GM18861 (cell line): ENCODE data around the gene F13B.
"Not testable (repeated sequence)": the region's sequence is repeated elsewhere in the genome, so short reads cannot be mapped to it uniquely, and the experiment has no call there.

Experiments
- ATAC-seq: cut with Tn5 transposase; IDR thresholded peaks from one replicate; pipeline ENCODE4 v1.9.1; 2021; ENCODE audit not compliant: unreplicated experiment

F13B gene

DNA sequence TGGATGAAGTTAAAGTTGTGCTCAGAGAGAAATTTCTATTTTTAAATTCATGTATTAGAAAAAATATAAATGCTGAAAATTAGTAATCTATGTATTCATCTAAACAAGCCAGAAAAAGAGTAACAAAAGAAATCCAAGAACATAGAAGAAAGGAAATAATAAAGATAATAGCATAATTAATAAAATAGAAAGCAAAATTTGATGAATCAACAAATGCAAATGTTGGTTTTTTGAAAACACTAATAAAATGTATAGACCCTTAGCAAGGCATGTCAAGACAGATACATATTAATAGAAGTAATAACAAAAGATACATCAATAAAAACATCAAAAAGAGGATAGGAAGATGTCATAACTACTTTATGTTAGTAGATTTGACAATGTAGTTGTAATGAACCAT is 18.0 kb downstream of the F13B start:
- ATAC-seq, result no peak

DNA sequence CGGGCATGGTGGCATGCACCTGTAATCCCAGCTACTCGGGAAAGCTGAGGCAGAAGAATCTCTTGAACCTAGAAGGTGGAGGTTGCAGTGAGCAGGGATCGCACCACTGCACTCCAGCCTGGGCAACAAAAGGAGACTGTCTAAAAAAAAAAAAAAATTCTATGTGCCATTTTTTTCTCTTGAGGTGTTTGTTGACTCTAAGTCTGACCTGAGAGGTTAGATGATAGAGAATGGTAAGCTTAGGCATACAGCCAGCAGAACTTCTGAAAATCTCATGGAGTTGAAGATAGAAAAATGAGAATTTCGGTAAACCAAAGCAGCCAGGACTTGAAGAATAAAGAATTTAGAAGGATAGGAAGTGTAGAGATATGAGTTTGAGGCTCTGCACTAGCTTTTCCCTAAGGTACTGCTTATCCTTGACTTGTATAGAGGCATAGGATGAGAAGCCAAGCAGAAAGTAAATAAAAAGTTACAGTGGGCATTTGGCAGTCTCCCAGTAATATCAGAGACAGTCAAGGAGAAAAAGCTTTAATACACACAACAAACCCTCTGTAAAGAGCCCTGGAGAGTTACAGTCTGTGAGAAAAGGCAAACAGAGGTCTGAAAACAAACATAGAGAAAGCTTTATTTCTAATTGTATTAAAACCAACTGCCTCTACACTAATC is 24.3 kb downstream of the F13B start:
- no peak for ATAC-seq

DNA sequence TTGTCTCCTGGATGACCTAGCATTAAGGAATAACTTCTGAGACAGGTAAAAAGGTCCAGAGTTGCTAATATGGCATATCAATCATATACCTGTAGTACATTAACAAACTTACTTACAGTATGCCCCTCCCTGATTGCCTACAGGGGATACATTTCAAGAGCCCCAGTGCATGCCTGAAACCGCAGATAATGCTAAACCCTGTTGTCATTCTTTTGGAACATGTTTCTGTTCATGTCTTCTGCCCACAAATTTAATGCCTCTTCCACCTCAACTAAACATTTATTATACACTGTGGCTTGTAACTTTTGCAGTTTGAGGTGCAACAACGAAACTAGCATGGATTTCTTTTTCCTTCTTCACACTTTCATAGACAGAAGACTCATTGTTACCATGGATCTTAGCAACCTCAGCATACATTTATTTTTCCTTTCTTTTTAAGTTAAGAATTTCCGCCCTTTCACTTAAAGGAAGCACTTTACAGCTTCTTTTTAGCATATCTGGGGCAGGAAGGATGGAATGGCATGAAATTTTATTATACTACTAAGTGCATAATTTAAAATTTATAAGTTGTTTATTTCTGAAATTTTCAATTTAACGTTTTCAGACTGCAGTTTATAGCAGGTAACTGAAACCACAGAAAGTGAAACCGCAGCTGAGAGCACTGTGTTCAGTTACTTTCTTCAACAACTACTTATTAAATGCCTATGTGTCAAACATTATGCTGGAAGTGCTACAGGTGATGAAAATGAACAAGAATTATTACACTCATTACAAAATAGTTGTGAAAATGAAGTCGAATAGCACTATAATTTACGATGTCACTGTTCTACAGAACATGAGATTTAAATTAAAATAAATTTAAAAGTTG is 25.3 kb downstream of the F13B start:
- ATAC-seq, result peak; percentile 75

DNA sequence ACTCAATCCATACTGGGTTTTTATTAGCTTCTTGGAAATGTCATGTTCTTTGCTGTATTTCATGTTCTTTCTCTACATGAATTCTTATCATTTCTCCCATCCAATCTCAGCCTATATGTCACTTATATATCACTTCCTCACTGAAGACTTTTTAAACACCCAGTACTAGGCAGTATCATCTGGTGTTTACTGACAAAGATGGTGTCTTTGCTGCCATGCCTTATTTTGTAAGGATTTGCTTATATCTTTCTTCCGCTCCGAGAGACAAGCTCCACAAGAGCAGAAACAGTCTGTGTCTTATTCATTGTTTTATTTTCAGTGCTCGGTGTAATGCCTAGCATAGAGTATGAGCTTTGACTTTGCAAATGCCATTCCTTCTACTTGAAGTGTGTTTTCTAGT is 30.2 kb downstream of the F13B start:
- no peak for ATAC-seq

DNA sequence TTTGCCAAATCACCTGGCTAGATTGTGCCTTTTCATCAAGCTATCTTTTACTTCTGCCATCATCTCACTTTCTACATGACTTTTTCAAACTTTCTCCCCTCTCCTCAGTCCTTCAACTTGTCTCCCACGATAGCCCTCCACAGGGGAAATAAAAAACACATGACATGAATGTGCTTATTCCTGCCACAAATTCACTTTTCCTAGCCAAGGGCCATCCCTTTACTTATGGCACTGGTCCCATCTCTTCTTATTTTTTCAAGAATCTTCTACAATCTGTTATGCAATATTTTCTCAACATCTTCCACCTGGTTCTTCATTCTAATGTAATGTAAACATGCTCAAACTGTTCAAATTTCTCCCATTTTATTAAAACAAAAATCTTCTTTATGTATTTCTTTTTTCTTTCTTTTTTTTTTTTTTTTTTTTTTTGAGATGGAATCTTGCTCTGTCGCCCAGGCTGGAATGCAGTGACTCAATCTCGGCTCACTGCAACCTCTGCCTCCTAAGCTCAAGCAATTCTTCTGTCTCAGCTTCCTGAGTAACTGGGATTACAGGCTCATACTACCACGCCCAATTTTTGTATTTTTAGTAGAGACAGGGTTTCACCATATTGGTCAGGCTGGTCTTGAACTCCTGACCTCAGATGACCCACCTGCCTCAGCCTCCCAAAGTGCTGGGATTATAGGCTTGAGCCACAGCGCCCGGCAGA is 32.3 kb downstream of the F13B start:
- not testable (repeated sequence) for ATAC-seq

DNA sequence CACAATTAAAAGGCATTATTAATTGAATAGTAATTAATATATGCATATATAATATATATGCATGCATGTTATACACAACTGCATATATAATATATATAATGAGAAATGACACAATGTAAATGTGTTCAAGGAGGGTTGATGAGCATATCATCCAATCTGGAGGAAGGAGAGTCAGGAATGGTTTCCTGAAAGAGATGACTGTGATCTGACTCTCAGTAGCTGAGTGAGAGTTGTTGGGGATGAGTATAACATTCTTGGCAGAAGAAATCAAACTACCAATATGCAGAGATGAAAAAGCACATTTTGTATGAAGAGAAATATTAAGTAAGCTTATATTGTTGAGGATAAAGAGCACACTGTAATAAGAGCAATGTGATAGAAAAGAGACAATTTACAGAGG is 37.3 kb downstream of the F13B start:
- ATAC-seq, result no peak

DNA sequence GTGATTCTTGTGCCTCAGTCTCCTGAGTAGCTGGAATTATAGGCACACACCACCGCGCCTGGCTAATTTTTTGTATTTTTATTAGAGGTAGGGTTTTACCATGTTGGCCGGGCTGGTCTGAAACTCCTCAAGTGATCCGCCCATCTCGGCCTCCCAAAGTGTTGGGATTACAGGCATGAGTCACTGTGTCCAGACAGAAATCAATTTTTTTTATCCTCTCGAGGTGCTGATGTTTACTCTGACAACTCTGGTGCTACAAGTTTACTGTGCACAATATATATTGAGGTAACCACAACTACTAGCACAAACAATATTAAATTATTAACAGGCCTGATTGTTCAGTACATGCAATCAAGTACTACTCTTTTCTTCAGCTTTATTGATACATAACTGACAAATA is 39.7 kb downstream of the F13B start:
- no peak for ATAC-seq

DNA sequence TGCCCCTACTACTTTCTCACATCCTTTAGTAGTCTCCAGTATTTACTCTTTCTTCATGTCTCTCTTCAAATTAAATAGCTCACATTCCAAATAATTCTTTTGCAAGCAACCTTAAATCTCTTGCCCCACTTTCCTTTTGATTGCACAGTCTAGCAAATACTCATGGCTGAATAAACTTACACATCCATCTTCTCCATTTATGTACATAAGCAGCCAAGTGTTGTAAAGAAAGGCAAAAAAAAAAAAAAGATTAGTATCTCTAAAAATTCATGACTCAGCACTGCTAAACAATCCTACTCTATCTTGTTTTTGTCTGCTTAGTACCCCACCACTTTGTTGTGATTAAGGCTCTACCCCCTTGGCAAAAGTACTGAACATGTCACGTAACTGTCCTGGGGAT is 42.6 kb downstream of the F13B start:
- ATAC-seq, result no peak

DNA sequence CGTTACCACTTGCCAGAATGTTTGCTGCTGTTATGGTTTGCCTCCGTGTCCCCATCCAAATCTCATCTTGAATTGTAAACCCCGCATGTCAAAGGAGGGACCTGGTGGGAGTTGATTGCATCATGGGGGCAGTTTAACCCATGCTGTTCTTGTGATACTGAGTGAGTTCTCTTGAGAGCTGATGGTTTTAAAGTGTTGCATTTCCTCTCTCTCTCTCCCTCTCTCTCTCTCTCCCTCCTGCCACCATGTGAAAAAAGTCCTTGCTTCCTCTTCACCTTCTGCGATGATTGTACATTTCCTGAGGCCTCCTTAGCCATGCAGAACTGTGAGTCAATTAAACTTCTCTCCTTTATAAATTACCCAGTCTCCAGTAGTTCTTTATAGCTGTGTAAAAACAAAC is 45.3 kb downstream of the F13B start:
- no peak for ATAC-seq

DNA sequence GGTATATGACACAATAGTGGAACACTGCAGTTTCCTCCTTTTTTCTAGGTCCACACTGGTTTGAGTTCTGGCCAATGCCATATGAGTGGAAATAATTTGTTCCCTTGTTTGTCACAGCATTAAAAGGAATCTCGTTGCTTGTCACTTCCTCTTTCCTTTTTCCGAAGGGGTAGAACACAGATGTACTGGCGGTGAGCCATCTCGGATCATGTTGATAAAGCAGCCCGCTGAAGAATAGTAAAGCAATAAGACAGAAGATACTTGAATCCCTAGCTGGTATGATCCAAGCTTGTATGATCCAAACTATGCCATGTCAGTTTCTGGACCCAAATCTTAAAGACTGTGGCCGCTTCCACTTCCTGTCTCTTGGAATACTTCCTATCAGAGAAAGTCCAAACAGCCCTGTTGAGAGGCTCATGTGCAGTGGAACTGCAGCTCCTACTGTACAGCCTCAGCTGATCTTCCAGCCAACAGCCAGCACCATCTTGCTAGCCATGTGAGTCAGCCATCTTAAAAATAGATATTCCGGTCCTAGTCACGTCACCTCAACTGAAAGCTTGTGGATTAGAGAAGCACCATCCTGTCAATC is 49.4 kb downstream of the F13B start:
- no peak for ATAC-seq

DNA sequence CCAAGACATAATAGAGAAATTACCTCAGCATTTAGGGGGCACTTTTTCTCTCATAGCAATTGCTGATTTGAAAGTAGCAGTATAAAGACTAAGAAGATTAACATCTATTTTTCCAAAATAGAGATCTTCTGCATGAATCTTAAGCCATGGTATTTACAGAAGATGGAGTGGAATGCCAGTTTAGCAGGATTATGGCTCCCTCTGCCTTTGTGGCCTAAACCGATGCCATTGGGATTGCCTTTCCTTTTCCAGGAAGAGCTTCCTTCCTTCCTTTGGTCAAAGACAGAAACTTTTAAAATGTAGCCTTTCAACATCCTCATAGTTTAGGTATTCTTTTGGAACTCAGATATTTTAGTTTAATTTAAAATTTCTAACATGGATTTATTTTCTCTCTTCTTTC is 50.3 kb downstream of the F13B start:
- no peak for ATAC-seq

DNA sequence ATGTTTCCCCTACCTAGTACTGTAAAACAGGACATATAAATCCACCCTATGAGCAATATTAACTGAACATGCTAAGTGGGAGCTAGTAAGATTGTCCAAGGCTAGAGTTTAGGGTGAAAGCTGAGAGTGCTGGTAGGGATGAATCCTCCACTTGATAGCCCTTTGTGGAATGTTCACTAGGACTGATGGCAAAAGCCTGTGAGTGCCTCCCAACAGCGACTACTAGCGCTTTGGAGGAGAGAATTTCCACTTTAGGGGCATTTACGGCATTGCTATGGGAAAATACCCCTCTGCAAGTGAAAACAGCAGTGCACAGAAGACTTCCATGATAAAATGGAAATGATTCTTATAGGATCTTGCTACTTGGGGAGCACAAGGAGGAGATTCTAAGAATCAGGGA is 53.8 kb downstream of the F13B start:
- no peak for ATAC-seq

DNA sequence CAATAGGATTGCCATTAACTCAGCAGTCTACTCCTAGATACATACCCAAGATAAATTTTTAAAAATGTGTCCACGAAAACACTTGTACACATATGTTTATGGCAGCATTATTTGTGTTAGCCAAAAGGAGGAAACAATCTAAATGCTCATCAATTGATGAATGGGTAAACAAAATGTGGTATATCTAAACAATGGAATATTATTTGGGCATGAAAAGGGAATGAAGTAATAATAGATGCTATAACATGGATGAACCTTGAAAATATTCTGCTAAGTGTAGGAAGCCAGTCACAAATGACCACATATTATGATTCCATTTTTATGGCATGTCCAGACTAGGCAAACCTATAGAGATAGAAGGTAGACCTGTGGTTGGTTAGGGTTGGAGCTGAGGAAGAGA is 55.4 kb downstream of the F13B start:
- no peak for ATAC-seq

DNA sequence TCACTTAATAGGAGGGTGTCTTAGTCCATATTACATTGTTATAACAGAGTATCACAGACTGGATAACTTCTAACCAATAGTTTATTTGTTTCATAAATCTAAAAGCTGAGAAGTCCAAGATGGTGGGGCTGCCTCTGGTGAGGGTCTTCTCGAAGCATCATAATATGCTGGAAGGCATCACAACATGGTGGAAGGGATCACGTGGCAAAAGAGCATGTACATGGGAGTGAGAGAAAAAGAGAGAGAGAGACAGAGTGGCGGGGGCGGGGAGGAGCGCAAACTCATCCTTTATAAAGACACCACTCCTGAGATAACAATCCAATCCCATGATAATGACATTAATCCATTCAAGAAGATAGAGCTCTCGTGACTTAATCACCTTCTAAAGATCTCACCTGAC is 58.2 kb downstream of the F13B start:
- no peak for ATAC-seq

DNA sequence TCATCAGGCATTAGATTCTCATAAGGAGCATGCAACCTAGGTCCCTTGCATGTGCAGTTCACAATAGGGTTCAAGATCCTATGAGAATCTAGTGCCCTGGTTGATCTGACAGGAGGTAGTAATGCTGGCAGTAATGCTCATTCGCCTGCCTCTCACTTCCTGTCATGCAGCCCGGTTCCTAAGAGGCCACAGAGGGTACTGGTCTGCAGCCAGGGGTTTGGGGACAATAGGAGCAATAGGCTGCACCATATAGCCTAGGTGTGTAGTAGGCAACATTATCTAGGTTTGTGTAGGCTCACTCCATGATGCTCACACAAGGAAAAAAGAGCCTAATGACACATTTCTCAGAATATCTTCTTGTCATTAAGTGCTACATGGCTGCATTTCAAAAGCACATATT is 63.9 kb downstream of the F13B start:
- ATAC-seq, result no peak

DNA sequence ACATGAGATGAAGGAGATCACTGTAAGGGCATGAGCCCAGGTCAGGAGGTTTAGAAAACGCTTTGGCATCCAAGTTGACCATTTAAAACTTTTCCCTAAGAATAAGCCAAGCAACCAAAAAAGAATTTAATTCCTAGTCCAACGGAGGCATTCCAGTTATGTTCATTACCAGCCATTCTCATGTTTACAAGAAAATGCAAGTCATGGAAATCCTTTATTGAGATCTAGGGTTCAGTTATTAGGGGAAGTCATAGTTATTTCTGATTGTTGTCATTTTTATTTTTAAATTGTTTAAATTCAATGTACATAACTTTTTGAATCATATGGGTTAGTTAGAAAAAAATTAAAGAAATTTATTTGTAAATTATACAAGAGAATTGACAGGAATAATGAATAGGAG is 65.2 kb downstream of the F13B start:
- no peak for ATAC-seq

DNA sequence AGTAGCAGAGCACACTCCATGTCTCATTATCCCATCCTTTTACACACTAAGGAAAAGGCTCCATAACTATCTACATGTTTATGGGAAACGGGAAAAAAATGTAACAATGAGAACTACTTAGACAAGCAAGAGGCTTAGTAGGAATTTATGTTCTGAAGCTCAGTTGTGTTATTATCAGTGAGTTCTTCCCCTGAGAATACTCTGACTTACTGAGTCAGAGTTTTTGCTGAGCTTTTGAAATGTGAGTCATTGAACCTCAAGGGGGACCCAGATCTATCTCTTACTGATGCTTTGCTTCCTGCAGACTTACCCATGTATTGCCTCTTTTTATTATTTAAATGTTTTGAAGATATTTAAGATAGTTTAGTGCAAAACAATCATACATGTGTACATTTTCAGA is 69.6 kb downstream of the F13B start:
- no peak for ATAC-seq

DNA sequence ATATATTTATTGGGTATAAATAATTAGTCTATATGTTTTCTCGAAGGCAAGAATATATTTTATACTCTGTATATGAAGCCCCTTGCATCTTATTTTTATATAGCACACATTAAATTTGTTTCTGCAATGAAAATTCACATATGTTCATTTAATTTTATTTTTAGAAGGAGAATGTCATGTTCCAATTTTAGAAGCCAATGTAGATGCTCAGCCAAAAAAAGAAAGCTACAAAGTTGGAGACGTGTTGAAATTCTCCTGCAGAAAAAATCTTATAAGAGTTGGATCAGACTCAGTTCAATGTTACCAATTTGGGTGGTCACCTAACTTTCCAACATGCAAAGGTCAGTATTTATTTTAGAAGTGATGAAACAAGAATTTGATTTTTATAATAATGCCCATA is 73.1 kb downstream of the F13B start:
- ATAC-seq, result no peak

DNA sequence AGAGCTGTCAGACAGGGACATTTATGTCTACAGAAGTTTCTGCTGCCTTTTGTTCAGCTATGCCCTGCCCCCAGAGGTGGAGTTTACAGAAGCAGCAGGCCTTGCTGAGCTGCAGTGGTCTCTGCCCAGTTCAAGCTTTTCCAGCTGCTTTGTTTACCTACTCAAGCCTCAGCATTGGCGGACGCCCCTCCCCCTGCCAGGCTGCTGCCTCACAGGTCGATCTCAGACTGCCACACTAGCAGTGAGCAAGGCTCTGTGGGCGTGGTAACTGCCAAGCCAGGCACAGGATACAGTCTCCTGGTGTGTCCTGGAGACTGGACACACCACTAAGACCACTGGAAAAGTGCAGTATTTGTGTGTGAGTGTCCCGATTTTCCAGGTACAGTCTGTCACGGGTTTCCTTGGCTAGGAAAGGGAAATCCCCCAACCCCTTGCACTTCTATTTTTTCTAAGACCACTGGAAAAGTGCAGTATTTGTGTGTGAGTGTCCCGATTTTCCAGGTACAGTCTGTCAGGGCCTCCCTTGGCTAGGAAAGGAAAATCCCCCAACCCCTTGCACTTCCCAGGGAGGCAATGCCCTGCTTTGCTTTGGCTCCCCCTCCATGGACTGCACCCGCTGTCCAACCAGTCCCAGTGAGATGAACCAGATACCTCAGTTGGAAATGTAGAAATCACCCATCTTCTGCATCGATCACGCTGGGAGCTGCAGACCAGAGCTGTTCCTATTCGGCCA is 75.0 kb downstream of the F13B start:
- not testable (repeated sequence) for ATAC-seq
